HG03095 (cell line): ENCODE measurements around the gene RAP2B.
"Not testable (repeated sequence)": the region's sequence is repeated elsewhere in the genome, so short reads cannot be mapped to it uniquely, and the experiment has no call there.

Source experiments
- ATAC-seq: cut with Tn5 transposase; IDR thresholded peaks from one replicate; pipeline ENCODE4 v1.9.1; 2021; ENCODE audit warnings: moderate library complexity; ENCODE audit not compliant: unreplicated experiment

The RAP2B gene

DNA sequence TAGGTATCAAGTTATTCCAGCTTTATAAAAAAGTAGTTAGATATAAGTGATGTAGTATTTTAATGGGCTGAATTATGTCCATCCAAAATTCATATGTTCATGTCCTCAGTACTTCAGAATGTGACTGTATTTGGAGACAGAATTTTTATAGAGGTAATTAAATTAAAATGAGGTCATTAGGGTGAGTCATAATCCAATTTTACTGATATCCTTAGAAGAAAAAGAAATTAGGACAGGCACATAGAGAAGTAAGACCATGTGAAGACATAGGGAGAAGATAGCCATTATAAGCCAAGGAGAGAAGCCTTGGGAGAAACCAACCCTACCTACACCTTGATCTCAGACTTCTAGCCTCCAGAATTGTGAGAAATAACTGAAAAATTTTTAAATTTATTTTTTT lies 30.3 kb downstream of the RAP2B start:
- no peak for ATAC-seq

- not testable (repeated sequence) for ATAC-seq
These were observed 31.9 kb downstream of the RAP2B start for GRCh38 chr3:153193786-153194476.

- ATAC-seq: no peak
These were observed 33.4 kb downstream of the RAP2B start for GRCh38 chr3:153195349-153195879.

DNA sequence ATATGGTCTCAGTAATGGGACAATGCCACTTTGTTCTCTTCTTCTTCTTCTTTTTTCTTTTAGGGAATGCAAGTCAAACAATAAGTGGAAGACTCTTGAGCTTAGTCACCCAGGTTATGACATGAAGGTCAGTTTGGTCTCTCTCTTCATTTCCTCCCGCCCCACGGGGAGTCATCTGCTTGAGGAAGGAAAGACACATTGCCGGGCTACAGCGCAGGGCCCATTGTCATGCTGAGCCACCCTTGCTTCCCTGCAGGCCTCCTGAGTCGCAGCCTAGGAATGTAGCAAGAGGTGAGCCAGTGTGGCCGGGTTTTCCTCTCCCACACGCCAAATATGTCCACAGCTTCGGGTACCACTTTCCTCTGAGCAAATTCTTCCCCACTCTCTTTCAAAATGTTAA lies 47.6 kb downstream of the RAP2B start:
- ATAC-seq: no peak

DNA sequence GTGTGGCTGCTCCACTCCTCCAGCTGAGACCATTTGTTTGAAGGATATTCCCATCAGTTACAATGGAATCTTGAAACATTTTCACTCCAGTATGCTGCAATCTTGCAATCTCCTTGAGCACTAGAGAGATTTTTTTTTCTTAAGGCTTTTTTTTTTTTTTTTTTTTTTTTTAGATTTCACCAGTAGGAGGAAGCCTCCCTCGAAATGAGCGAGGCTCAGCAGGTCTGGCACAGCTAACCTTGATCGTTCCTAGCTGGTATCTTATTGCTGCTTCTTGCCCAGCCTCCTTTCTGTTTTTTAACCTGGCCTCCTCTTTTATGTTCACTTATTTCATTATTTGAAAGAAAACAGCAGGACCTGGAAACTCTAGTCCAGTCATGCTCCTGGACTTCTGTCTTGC lies 48.1 kb downstream of the RAP2B start:
- no peak for ATAC-seq

GRCh38 chr3:153210660-153211059 lies 48.6 kb downstream of the RAP2B start:
- ATAC-seq: no peak

DNA sequence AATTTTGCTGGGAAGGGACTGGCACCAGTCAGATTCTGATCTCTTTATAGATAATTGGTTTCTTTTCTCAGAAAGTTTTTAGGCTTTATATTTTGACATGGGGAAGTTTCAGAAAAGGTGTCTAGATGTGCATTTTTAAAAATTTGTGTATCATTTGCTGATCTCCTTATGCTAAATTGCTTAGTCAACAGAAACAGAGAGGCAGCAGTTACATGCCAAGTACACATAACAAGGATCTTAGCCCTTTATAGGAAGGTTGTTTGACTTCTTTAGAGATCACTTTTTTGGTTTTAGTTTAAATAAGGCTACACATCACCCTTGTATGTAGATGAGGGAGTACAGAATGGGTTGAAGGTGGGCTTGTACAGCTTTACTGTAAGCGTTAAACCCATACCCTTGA lies 53.5 kb downstream of the RAP2B start:
- ATAC-seq: no peak

DNA sequence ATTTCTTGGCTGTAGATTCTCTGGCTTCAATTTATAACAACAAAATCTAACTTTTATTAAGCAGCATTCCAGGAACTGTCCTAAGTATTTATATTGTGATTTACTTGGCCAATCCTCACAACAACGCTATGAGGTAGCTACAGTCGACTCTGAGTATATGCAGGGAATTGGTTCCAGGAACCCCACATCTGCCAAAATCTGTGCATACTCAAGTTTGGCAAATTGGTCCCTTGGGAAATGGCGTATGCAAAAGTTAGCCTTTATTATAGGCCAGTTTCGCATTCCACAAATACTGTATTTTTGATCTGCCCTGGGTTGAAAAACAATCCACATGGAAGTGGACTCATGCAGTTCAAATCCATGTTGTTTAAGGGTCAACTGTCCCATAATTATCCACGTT lies 53.9 kb downstream of the RAP2B start:
- no peak for ATAC-seq

- ATAC-seq: no peak
These were observed 54.9 kb downstream of the RAP2B start for GRCh38 chr3:153216928-153217327.

GRCh38 chr3:153219146-153219545 lies 57.1 kb downstream of the RAP2B start:
- ATAC-seq: no peak
